NK-92 (cell line): ENCODE data around the gene TTC21A.
"Not testable (repeated sequence)": the region's sequence is repeated elsewhere in the genome, so short reads cannot be mapped to it uniquely, and the experiment has no call there.

Experiments
- DNase-seq: peaks from one replicate; lab custom pipeline; 2025; ENCODE audit not compliant: unreplicated experiment; lab: John Stamatoyannopoulos, UW

TTC21A gene

DNA sequence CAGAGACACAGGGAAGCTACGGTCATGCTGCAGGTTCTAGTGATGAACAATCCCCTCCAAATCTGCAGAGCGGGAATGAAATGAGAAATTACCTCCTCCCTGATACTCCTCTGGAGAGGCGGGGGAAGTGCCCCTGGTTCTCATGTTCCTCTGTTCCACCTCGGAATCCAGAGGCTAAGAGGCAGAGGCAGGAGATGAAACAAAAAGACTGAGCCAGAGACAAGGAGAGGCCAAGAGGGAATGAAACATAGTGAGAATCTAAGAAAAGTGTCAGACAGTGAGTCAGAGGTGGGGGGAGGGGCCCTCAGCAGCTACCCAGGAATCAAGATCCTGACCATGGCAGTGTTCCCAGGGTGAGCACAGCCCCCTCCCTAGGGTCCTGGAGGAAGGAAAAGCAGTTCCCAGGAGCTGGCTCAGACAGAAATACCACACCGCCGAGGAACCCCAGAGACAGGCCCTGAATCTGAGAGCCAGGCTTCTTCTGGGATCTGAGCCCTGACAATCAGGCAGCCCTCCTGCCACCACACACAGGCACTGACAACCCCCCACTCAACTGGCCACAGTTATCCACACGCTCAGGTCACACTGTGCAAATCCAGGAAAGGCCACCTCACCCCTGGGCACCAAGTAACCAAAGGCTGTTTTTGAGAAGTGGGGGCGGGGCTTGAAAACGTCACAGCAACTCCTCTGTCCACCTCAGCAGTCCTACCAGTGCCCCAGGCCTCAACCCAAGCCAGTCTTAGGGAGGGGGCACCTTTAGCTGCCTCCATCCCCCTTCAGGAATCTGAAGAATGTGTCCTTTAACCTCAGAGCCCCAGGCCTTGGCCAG, 43.5 kb downstream of the TTC21A start:
- DNase-seq: no peak

DNA sequence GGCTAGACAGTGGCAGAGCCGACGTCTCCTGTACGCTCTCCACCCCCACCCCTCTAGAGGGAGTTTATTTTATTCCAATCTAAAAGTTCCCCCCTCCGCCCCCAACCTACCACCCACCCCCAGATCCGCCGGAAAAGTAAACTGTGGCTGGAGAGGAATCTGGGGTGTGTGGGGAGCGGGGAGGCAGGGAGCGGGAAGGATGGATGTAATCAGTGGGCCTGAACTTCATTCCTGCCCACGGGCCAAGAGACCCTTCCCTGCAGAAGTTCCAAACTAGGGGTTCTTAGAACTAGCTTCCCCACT, 46.4 kb downstream of the TTC21A start:
- DNase-seq: no peak

DNA sequence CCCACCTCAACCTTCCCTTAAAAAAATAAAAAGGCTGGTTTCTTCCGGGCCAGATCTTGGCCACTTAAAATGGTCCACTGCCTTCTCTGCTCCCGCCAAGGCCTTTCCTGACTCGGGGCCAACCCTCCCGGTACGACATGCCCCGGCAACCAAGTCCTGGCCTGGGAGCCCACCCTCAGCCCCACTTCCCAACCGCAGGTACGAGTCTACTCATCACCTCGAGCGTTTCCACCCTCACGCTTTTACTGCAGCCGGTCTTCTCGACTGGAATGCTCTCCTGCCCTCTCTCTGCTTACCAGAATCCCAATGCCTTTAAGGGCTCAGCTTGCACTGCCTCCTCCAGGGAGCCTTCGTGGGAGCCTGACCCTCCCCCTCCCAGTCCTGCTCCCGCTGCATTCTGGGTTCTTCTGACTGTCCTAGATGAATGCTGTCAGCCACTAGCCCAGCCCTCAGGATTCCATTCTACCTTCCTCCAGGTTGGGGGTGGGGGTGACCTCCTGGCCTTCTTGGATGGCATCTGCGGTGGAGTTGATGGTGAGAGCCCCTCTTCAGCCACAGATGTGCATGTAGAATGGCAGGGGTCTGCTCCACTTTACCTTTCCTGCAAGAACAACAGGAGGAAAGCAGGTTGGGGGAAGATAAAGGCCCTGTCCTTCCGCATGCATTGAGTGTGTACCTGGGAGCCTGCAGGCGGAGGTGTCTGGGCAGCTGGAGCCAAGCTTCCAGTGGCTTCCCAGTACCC, 47.0 kb downstream of the TTC21A start:
- no peak for DNase-seq

DNA sequence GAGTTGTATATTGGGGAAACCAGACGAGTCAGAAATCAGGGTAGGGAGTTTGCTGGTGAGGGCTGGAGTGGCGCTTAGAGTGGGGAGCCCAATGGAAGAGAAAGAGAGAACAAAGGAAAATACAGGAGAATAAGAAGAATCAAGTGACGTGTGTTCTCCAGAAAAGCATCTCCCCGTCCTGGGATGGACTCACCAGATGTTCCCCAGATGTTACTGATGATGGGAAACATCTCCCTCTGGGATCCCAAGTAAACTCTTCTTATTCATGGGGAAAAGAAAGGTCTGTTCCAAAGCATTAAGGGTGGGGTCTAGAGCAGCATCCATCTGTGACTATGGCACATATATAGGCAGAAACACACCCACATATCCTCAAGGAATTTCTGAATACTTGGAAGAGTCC, 48.9 kb downstream of the TTC21A start:
- no peak for DNase-seq

DNA sequence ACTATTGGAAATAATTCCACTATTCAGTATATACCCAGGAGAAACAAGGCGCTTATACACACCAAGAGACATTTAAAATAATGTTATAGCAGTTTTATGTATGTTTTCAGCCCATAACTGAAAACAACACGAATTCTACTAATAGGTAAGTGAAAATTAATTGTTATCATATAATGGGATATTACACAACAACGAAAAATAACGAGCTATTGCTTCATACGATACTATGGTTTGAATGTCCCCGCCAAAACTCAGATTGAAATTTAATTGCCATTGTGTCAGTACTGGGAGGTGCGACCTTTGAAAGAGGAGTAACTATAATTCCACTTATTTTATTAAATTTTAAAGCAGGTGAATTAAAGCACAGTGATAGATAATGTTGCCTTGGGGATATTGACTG, 49.9 kb downstream of the TTC21A start:
- no peak for DNase-seq

GRCh38 chr3:39158148-39158715, 50.8 kb downstream of the TTC21A start:
- no peak for DNase-seq

DNA sequence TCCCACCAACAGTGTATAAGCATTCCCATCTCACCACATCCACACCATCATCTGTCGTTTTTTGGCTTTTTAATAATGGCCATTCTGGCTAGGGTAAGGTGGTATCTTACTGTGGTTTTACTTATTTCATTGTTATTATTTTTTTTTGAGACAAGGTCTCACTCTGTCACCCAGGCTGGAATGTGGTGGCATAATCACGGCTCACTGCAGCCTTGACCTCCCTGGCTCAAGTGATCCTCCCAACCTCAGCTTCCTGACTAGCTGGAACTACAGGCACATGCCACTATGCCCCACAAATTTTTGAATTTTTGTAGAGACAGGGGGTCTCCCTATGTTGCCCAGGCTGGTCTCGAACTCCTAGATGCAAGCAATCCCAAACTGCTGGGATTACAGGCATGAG, 56.9 kb downstream of the TTC21A start:
- no peak for DNase-seq

- no peak for DNase-seq
Observed at GRCh38 chr3:39165518-39165917, 58.0 kb downstream of the TTC21A start.

DNA sequence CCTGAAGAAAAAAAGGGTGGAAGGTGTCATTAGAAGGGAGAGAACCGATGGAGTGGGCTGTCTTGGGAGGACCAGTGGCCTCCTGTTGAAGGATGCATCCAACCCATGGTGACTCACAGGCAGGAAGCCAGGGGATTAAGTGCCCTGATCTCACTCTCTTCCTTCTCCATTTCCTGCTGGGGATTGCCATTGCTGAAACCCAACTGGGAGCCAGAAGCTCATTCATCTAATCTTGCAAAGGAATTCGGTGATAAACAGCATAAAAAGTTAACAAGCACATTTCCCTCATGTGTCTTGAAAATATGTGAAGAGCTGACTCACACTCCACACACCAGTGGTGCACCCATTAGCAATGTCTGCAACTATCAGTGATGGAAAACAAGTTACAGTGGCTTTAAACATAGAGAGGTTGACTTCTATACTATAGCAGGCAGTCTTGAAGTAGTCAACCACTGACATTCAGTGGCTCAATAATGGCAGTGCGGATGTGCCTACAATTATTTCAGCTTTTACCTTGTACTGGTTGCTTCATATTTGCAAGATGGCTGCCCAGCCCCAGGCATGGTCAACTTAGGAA, 58.7 kb downstream of the TTC21A start:
- DNase-seq: no peak

GRCh38 chr3:39166932-39167532, 59.6 kb downstream of the TTC21A start:
- no peak for DNase-seq

DNA sequence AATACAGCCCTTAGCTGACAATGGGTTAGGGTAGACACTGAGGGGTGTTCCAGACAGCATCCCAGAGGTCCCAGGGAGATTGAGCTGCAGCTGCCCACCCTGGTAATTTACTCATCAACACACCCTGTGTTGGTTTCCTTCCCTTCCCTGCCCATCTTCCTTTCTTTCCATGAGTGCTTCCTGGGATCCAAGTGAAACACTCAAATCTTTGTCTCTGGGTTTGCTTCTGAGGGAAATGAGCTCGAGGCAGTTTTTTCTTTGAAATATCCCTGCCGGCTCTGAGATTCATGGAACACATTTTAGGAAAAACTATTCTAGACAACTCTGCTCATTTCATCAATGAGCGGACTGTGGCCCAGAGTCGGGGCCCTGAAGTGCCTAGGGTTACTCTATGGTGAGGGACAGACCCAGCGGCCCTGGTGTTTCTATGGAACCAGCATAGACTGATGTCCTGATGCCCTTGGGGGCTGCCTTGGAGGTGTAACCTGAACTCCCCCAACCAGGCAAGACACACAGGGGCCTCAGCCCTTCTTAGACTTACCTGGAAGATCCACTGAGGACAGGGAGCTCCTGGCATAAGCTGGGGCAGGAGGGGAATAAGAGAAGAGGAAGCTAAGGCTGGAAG, 60.8 kb downstream of the TTC21A start:
- no peak for DNase-seq

DNA sequence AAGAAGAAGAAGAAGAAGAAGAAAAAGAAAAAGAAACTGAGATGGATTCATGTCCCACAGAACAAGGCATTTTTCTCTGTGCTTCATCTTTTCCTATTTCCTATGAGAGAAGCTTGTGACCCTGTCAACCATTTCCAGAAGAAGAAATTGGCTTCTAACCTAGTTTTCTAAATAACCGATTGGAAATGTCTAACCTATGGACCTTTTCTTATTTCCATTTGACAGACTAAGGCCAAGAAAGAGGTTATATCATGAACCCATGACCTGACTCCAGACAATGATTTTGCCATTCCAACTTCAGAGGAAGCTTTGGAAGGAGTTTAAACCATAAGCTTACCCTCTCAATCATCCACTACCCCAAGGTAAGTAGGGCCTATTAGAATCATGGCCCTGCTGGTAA, 62.2 kb downstream of the TTC21A start:
- no peak for DNase-seq

GRCh38 chr3:39170461-39170860, 63.0 kb downstream of the TTC21A start:
- DNase-seq: no peak

DNA sequence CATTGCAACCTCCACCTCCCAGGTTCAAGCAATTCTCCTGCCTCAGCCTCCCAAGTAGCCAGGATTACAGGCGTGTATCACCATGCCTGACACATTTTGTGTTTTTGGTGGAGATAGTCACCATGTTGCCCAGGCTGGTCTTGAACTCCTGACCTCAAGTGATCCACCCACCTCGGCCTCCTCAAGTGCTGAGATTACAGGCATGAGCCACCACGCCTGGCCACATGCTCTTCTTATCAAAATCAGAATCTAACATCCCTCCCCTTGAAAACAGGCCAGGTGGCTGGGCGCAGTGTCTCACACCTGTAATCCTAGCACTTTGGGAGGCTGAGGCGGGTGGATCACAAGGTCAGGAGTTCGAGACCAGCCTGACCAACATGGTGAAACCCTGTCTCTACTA, 63.4 kb downstream of the TTC21A start:
- DNase-seq: not testable (repeated sequence)

DNA sequence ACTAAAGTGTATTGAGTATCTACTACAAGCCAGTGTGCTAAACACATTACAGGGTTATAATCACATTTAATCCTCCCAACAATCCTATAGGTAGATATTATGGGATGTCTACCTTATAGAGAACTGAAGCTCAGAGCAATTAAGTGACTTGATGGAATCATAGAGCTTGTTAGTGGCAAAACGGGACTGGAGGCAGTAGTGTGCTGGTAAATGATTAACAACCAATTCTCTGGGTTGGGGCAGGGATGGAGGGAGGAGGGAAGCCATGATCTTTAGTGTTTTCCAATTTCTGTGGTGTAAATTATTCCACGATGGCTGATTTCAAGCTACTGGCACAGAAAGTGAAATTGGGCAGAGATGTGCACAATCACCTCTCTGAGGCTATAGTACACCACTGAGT, 64.4 kb downstream of the TTC21A start:
- no peak for DNase-seq

DNA sequence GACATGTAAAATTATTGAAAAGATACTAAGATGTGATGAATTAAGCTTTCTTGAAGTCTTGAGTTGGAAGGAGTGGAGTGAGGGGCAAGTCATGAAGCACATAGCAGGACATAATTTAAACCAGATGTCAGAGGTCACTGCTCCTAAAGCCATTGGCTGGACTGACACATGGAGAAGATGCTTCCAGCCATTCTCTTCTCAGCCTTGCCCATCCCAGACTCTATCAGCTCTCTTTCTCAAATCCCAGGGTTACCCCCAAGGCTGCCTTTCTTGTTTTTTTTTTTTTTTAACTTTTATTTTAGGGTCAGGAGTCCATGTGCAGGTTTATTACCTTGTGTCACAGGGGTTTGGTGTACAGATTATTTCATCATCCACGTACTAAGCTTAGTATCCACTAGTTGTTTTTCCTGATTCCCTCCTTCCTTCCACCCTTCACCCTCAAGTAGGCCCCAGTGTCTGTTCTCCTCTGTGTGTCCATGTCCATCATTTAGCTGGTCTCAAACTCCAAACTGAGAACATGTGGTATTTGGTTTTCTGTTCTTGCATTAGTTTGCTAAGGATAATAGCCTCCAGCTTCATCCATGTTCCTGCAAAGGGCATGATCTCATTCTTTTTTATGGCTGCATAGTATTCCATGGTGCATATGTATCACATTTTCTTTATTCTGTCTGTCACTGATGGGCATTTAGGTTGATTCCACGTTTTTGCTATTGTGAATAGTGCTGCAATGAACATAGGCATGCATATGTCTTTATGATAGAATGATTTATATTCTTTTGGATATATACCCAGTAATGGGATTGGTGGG, 66.0 kb downstream of the TTC21A start:
- DNase-seq: no peak

- no peak for DNase-seq
Observed at GRCh38 chr3:39176025-39176714, 68.7 kb downstream of the TTC21A start.

- no peak for DNase-seq
Observed at GRCh38 chr3:39177708-39178332, 70.3 kb downstream of the TTC21A start.

DNA sequence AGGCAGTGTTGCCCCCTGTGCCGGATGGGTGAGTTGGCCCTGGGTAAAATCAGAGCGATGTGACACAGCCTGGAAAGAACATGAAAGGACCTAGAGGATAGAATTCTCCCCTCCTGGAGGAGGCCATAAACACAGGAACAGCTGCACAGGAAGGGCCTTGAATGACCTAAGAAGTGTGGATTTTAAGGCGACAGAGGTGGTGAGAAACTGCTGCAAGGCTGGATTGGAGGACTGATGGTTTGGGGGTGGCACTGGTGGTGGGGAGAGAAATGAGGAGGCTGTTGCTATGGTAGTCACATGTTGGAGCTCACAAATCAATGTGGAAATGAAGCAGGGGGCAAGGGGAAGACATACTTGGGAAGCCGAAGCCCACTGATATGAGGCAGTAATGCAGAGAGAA, 71.1 kb downstream of the TTC21A start:
- no peak for DNase-seq
